Ovary (tissue), 3 donors: ENCODE results near the gene THBD.

Experiments
- CTCF ChIP-seq, 3 donors: fragments of 450-650 bp in 2 of 3; fragments of 200-600 bp in 1 of 3; IDR thresholded peaks; one replicate each; pipeline versions ENCODE4 v1.5.1 to v1.8.0; 2016 to 2022; ENCODE audit warnings: antibody characterized with exemption in 3 of 3, mild to moderate bottlenecking in 1 of 3
- POLR2A ChIP-seq: fragments of 450-650 bp; IDR thresholded peaks from one replicate; pipeline ENCODE4 v1.6.1; 2017; ENCODE audit warnings: antibody characterized with exemption, mild to moderate bottlenecking, moderate library complexity
- donor health status: DM: no; HTN: no; CAD: no.

GRCh38 chr20:23060629-23061028, 11.2 kb upstream of the THBD start:
- TF ChIP-seq CTCF (IDR thresholded peaks at IDR 0.05) (no peak), POLR2A (no peak)
